ENCODE data around the gene C3orf49. TPM values are rescaled to one million over a fixed set of nuclear protein-coding genes. Genes with fewer than 3 reads are reported as not detected.

Gene C3orf49
- total RNA-seq, 1 donor from 2014 or later = not detected

GRCh38 chr3:63878394-63879060 lies 59.4 kb downstream of the C3orf49 start:
- no peak for DNase-seq (ENCODE audit: low read depth, low spot score)

DNA sequence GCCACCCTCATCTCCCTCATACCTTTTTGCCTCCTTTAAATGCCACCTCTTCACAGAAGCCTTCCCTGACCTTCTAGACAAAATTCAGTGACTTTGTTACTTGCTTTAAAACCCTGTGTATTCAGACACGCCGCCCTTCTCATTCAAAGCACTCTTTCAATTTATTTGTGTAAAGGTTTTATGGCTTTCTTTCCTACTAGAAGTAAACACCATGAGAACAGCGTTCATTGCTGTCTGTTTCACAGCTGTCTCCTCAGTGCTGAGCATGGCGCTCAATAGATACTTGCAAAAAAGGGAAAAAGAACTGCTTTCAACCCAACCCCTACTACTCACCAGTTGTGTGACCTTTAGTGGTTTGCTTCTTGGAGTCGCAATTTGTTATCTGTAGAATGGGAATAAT lies 61.6 kb downstream of the C3orf49 start:
- no peak for DNase-seq (ENCODE audit: low read depth, low spot score)

DNA sequence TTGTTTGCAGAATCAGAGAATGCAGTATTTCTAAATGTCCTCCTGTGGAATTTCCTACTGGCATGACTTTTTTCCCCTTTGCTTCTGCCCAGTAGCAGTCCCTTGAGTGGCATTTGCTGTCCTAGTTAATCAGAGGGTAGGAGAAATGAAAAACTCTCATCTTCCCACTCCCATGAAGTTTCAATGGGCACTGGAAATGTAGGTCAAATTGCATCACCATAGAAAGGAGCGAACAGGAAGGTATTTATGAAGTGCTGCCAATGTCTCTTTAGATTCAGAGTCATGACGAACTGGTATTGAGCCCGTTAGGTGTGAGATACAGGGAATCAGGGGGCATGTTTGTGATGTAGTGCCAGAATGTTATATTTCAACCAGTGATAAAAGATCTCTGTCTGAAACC lies 67.8 kb downstream of the C3orf49 start:
- no peak for DNase-seq (ENCODE audit: low read depth, low spot score)

DNA sequence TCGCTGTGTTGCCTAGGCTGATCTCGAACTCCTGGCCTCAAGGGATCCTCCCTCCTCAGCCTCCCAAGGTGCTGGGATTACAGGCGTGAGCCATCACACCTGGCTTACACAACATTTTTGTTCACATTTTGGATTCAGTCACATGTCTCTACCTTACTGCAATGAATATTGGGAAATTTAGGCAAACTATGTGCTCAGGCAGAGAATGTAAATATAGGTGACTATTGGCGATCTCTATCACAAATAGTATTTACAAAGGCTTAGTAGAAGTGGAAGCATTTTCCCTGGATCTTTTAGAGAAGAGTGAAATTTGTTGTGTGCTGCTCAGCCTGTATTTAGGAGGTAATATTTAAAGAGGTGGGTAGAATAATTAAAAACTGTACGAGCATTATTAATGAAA lies 72.4 kb downstream of the C3orf49 start:
- DNase-seq (ENCODE audit: low read depth, low spot score) = no peak

DNA sequence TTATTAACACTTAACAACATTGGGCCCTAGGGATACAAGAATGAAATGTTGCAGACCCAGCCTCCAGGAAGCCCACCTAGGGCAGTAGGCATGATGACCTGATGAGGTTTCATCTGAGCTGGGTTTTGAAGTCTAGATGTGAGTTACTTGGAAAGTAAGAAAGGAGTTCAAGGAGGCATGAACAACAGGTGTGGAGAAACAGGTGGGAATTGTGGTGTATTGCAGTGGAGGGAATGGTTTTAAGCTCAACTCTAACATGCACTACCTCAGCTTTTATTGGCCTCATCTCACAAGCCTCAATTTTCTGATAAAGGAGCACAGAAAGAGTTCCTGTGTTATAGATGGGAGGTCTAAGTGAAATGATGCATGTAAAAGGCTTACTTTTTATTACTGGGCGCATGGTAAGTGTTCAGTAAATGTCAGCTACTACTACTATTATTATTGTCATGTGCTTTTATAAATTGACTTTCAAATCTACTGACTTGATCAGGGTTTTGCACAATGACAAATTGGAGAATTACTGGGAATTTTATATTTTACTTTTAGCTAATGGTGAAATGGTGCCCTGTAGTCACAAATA lies 73.8 kb downstream of the C3orf49 start:
- DNase-seq (ENCODE audit: low read depth, low spot score) = no peak

- DNase-seq (ENCODE audit: low read depth, low spot score) = no peak
Measured at GRCh38 chr3:63895422-63896189, 76.5 kb downstream of the C3orf49 start.

- no peak for DNase-seq (ENCODE audit: low read depth, low spot score)
Measured at GRCh38 chr3:63896332-63897030, 77.4 kb downstream of the C3orf49 start.

Other genes starting within 250 kb of the C3orf49 start
- not detected in 2 replicates for gene SNTN, start 166.6 kb upstream of the C3orf49 start, total RNA-seq
- gene THOC7, start 44.5 kb downstream of the C3orf49 start, total RNA-seq = 51.1 and 51.9 TPM in 2 replicates
- gene ATXN7, start 44.6 kb downstream of the C3orf49 start, total RNA-seq = 6.7 and 9.1 TPM in 2 replicates
- not detected in 2 replicates for gene SCAANT1, start 93.1 kb downstream of the C3orf49 start, total RNA-seq
- 128 and 140 TPM in 2 replicates for gene PSMD6, start 204.2 kb downstream of the C3orf49 start, total RNA-seq